Activated CD4-positive, alpha-beta T cell treated with anti-CD3 and anti-CD28 coated beads, Interleukin-2, Interleukin-6, amounts not matched to agents 100 ng/mL and 50 ng/mL, durations not matched to agents 16 hours and 8 hours (primary cell): Measurements from ENCODE around the gene FUBP1.
"Not testable (repeated sequence)": the region's sequence is repeated elsewhere in the genome, so short reads cannot be mapped to it uniquely, and the experiment has no call there.

ENCODE experiments used
- DNase-seq: peaks from one replicate; pipeline ENCODE4 v3.0.0-alpha.2; 2020

Gene FUBP1, protein sequence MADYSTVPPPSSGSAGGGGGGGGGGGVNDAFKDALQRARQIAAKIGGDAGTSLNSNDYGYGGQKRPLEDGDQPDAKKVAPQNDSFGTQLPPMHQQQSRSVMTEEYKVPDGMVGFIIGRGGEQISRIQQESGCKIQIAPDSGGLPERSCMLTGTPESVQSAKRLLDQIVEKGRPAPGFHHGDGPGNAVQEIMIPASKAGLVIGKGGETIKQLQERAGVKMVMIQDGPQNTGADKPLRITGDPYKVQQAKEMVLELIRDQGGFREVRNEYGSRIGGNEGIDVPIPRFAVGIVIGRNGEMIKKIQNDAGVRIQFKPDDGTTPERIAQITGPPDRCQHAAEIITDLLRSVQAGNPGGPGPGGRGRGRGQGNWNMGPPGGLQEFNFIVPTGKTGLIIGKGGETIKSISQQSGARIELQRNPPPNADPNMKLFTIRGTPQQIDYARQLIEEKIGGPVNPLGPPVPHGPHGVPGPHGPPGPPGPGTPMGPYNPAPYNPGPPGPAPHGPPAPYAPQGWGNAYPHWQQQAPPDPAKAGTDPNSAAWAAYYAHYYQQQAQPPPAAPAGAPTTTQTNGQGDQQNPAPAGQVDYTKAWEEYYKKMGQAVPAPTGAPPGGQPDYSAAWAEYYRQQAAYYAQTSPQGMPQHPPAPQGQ

GRCh38 chr1:77978969-77979876, at the start of gene FUBP1:
Gene FUBP1, minus strand, starts transcription at chr1:77979072. Its CDS starts 68 bp downstream, at chr1:77979004.
- peak; percentile 98 for DNase-seq

- DNase-seq: not testable (repeated sequence)
Observed at GRCh38 chr1:78021134-78021533, 42.3 kb upstream of the FUBP1 start.

- DNase-seq: no peak
Observed at GRCh38 chr1:78019024-78019423, 40.2 kb upstream of the FUBP1 start.

GRCh38 chr1:78015148-78015547, 36.3 kb upstream of the FUBP1 start:
- no peak for DNase-seq

GRCh38 chr1:78011050-78011449, 32.2 kb upstream of the FUBP1 start:
- DNase-seq: no peak

- DNase-seq: no peak
Observed at GRCh38 chr1:78009836-78010235, 31.0 kb upstream of the FUBP1 start.

GRCh38 chr1:78009276-78009675, 30.4 kb upstream of the FUBP1 start:
- DNase-seq: no peak

GRCh38 chr1:78007677-78008341, 28.9 kb upstream of the FUBP1 start:
- no peak for DNase-seq

DNA sequence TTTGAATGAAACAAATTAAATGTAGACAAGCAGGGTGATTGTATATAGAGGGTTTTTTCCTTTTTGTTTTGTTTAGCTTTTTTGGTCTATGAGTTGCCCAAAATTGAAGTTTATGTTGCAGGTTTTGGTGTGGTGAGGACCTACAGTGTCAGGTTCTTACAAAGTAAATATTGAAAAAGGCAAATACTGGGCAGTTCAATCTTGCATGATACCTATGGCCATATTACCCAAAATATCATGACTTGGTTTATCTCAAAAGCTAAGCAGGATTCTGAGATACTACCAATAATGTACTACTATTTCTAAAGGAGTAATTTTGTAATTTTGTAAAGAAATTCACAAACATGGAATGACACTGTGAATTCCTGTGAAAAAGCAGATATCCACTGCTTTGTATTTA, 27.6 kb upstream of the FUBP1 start:
- no peak for DNase-seq

GRCh38 chr1:78005755-78006154, 26.9 kb upstream of the FUBP1 start:
- DNase-seq: no peak

- no peak for DNase-seq
Observed at GRCh38 chr1:78005448-78005722, 26.5 kb upstream of the FUBP1 start.

GRCh38 chr1:78004719-78005447, 26.0 kb upstream of the FUBP1 start, which contains the start of gene DNAJB4:
Gene DNAJB4, plus strand, starts transcription at chr1:78004939. Its CDS starts 172 bp downstream, at chr1:78005111.
- DNase-seq: peak; percentile 91

- peak; percentile 65 for DNase-seq
Observed at GRCh38 chr1:78003882-78004718, 25.2 kb upstream of the FUBP1 start.

- DNase-seq: no peak
Observed at GRCh38 chr1:78003070-78003746, 24.3 kb upstream of the FUBP1 start.

DNA sequence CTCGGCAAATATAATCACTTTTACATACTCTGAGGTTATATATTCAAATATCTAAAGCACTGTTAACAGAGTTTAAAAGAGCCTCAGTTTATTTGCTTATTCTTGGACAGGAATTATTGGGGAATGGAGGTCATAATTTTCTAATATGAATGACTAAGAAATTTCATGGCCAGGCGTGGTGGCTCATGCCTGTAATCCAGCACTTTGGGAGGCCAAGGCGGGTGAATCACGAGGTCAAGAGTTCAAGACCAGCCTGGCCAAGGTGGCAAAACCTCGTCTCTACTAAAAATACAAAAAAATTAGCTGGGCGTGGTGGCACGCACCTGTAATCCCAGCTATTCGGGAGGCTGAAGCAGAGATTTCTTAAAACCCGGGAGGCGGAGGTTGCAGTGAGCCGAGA, 21.7 kb upstream of the FUBP1 start:
- not testable (repeated sequence) for DNase-seq

GRCh38 chr1:77996734-77997133, 17.9 kb upstream of the FUBP1 start:
- DNase-seq: no peak

DNA sequence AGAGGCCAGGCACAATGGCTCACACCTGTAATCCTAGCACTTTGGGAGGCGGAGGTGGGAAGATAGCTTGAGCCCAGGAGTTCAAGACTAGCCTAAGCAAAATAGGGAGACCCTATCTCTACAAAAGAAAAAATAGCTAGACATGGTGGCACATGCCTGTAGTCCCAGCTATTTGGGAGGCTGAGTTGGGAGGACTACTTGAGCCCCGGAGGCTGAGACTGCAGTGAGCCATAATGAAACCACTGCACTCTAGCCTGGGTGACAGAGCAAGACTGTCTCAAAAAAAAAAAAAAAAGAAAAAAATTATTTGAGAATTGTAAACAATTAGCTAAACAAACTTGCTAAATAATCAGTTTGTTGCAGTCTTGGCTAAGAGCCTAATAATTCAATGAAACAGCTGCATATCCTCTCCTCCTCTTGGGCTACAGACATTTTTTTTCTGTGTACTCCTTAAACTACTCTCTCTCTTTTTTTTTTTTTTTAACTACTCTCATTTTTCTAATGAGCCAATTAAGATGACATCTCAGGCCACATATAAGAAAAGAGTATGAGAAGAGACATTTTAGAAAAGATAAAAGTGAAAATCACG, 15.3 kb upstream of the FUBP1 start:
- DNase-seq: no peak

DNA sequence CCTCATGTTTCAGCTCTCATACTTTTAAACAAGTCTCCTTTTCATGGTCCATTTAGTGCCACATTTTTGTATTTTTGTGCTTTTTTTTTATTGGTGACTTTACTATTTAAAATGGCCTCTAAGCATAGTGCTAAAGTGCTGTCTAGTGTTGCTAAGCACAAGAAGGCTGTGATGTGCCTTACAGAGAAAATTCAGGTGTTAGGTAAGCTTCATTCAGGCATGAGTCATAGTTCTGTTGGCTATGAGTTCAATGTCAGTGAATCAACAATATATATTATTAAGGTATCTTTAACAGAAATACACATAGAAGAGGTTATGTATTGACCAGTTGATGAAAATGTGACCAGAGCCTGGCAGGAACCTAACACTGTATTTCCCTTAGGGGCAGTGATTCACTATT, 12.8 kb upstream of the FUBP1 start:
- no peak for DNase-seq

GRCh38 chr1:77990629-77991204, 11.8 kb upstream of the FUBP1 start:
- DNase-seq: no peak

GRCh38 chr1:77989744-77990143, 10.9 kb upstream of the FUBP1 start:
- DNase-seq: no peak
